ENCODE measurements around the gene PLPPR4. TPM values are rescaled to one million over a fixed set of nuclear protein-coding genes. Genes with fewer than 3 reads are reported as not detected.

The PLPPR4 gene
- total RNA-seq, 1 experiment from 2014 or later, result not detected

GRCh38 chr1:99347041-99347684 lies 82.9 kb downstream of the PLPPR4 start:
- H3K4me1 Mint-ChIP-seq (ENCODE audit: insufficient read depth, unreplicated experiment), result no peaks in the 10 kb centered on the region
- ChIA-PET POLR2A (no interaction called here), CTCF (interaction anchor here (1.5 kb wide), 1 partner anchor 12 kb away, joined by 4 read pairs; no protein-coding TSS in a partner anchor)
- no peak overlapping the region for H3K27ac Mint-ChIP-seq (ENCODE audit: low read depth, unreplicated experiment)
- H3K9me3 Mint-ChIP-seq (ENCODE audit: unreplicated experiment), result peaks cover 13% of the 10 kb centered on the region
- H3K36me3 Mint-ChIP-seq (ENCODE audit: insufficient read depth, unreplicated experiment), result peaks cover 6% of the 10 kb centered on the region
- no peaks in the 10 kb centered on the region for H3K27me3 Mint-ChIP-seq (ENCODE audit: insufficient read depth, unreplicated experiment)
- intact Hi-C loops (cut with micrococcal nuclease), result no loop called here
- TF ChIP-seq CTCF (IDR thresholded peaks at IDR 0.05; ENCODE audit: unreplicated experiment), result no peak
- DNase-seq (ENCODE audit: unreplicated experiment), result no peak
- BruUV-seq (replicated peaks), result no TSS peak
- no peak overlapping the region for H3K4me3 Mint-ChIP-seq (ENCODE audit: unreplicated experiment)

GRCh38 chr1:99348397-99349132 lies 84.3 kb downstream of the PLPPR4 start:
- TF ChIP-seq CTCF (IDR thresholded peaks at IDR 0.05; ENCODE audit: unreplicated experiment), result no peak
- no peak overlapping the region for H3K27ac Mint-ChIP-seq (ENCODE audit: low read depth, unreplicated experiment)
- H3K9me3 Mint-ChIP-seq (ENCODE audit: unreplicated experiment), result peaks cover 7% of the 10 kb centered on the region
- H3K27me3 Mint-ChIP-seq (ENCODE audit: insufficient read depth, unreplicated experiment), result no peaks in the 10 kb centered on the region
- ChIA-PET CTCF (interaction anchor here (0.6 to 1.5 kb wide), 2 partner anchors 11 to 17 kb away, joined by 4 read pairs; no protein-coding TSS in a partner anchor), POLR2A (interaction anchor here (1.2 kb wide), 1 partner anchor 16 kb away, joined by 3 read pairs; no protein-coding TSS in a partner anchor)
- no peak overlapping the region for H3K4me3 Mint-ChIP-seq (ENCODE audit: unreplicated experiment)
- no TSS peak for BruUV-seq (replicated peaks)
- peaks cover 6% of the 10 kb centered on the region for H3K36me3 Mint-ChIP-seq (ENCODE audit: insufficient read depth, unreplicated experiment)
- H3K4me1 Mint-ChIP-seq (ENCODE audit: insufficient read depth, unreplicated experiment), result no peaks in the 10 kb centered on the region
- intact Hi-C loops (cut with micrococcal nuclease), result no loop called here
- no peak for DNase-seq (ENCODE audit: unreplicated experiment)

GRCh38 chr1:99352821-99353220 lies 88.5 kb downstream of the PLPPR4 start:
- no TSS peak for BruUV-seq (replicated peaks)
- CTCF ChIA-PET, result interaction anchor here (0.6 kb wide), 1 partner anchor 12 kb away, joined by 5 read pairs; no protein-coding TSS in a partner anchor

More at GRCh38 chr1:99352821-99353220, 88.5 kb downstream of the PLPPR4 start:
- Mint-ChIP-seq H3K27ac (ENCODE audit: low read depth, unreplicated experiment) (no peak overlapping the region), H3K27me3 (ENCODE audit: insufficient read depth, unreplicated experiment) (no peaks in the 10 kb centered on the region), H3K36me3 (ENCODE audit: insufficient read depth, unreplicated experiment) (no peaks in the 10 kb centered on the region), H3K4me1 (ENCODE audit: insufficient read depth, unreplicated experiment) (no peaks in the 10 kb centered on the region), H3K4me3 (ENCODE audit: unreplicated experiment) (no peak overlapping the region), H3K9me3 (ENCODE audit: unreplicated experiment) (no peaks in the 10 kb centered on the region)
- intact Hi-C loops (cut with micrococcal nuclease), result no loop called here
- no peak for DNase-seq (ENCODE audit: unreplicated experiment)
- POLR2A ChIA-PET, result no interaction called here
- no peak for TF ChIP-seq CTCF (IDR thresholded peaks at IDR 0.05; ENCODE audit: unreplicated experiment)
